ENCODE results near the gene MICB. TPM values are rescaled to one million over a fixed set of nuclear protein-coding genes. Genes with fewer than 3 reads are reported as not detected.

MICB gene
- total RNA-seq, 6 experiments from 2014 or later: 0.48 to 2.0 (median 1.2) TPM

DNA sequence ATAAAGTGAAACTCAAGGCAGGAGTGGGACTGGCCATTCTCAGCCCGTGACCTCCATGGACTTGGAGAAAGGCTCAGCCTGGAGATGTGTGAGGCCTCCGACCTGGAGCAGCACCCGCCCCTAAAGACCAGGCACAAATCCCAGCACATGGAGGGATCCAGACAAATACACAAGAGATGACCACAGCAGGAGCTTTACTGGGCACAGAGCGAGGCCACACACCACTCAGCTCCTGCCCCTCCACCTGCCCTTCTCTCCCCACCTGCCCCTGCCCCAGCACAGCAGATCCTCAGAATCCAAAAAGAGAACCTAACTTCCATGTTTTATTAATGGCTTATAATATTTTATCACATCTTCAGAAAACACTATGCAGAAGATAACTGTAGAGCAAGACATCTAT lies 20.4 kb upstream of the MICB start:
- H3K4me3 ChIP-seq: no peak overlapping the region
- ATAC-seq (no peak), DNase-seq (no peak)
- no peaks in the 10 kb centered on the region for H3K27me3 ChIP-seq
- intact Hi-C loops (cut with DNase I): no loop called here
- H3K27ac ChIP-seq: no peak overlapping the region
- WGBS (ENCODE audit: insufficient coverage, low coverage, low lambda C conversion rate, missing lambda C conversion rate): 80% methylated on average over 1 of the region's 4 CpGs
- H3K4me1 ChIP-seq: no peaks in the 10 kb centered on the region
- no peak for TF ChIP-seq CTCF (IDR thresholded peaks at IDR 0.05)
- no peak for TF ChIP-seq POLR2A (IDR thresholded peaks at IDR 0.05)
- no peaks in the 10 kb centered on the region for H3K36me3 ChIP-seq
- no peaks in the 10 kb centered on the region for H3K9me3 ChIP-seq

- H3K9me3 ChIP-seq: no peaks in the 10 kb centered on the region
- no peak overlapping the region for H3K27ac ChIP-seq
- H3K27me3 ChIP-seq: no peaks in the 10 kb centered on the region
- no peaks in the 10 kb centered on the region for H3K4me1 ChIP-seq
- no peaks in the 10 kb centered on the region for H3K36me3 ChIP-seq
- intact Hi-C loops (cut with DNase I): no loop called here
- DNase-seq (no peak), ATAC-seq (no peak)
- no peak overlapping the region for H3K4me3 ChIP-seq
- TF ChIP-seq POLR2A (IDR thresholded peaks at IDR 0.05): no peak
- TF ChIP-seq CTCF (IDR thresholded peaks at IDR 0.05): no peak
- 50% methylated on average over 1 of the region's 3 CpGs for WGBS (ENCODE audit: insufficient coverage, low coverage, low lambda C conversion rate, missing lambda C conversion rate)
Measured at GRCh38 chr6:31478186-31478950, 19.6 kb upstream of the MICB start.

GRCh38 chr6:31479151-31479932 lies 18.6 kb upstream of the MICB start:
- TF ChIP-seq POLR2A (IDR thresholded peaks at IDR 0.05): no peak
- TF ChIP-seq CTCF (IDR thresholded peaks at IDR 0.05): no peak
- Histone ChIP-seq H3K9me3 (no peaks in the 10 kb centered on the region), H3K27me3 (no peaks in the 10 kb centered on the region), H3K4me3 (no peak overlapping the region), H3K36me3 (no peaks in the 10 kb centered on the region), H3K4me1 (no peaks in the 10 kb centered on the region), H3K27ac (no peak overlapping the region)
- DNase-seq (no peak), ATAC-seq (no peak)
- intact Hi-C loops (cut with DNase I): no loop called here
- 82% methylated on average over 5 of the region's 5 CpGs for WGBS (ENCODE audit: insufficient coverage, low coverage, low lambda C conversion rate, missing lambda C conversion rate)

- H3K27me3 ChIP-seq: no peaks in the 10 kb centered on the region
- DNase-seq: no peak
- H3K27ac ChIP-seq: no peak overlapping the region
- 42% methylated on average over 2 of the region's 3 CpGs for WGBS (ENCODE audit: insufficient coverage, low coverage, low lambda C conversion rate, missing lambda C conversion rate)
- no peaks in the 10 kb centered on the region for H3K9me3 ChIP-seq
- H3K4me1 ChIP-seq: no peaks in the 10 kb centered on the region
- intact Hi-C loops (cut with DNase I): no loop called here
- no peak for TF ChIP-seq CTCF (IDR thresholded peaks at IDR 0.05)
- TF ChIP-seq POLR2A (IDR thresholded peaks at IDR 0.05): no peak
- ATAC-seq: no peak
- H3K36me3 ChIP-seq: no peaks in the 10 kb centered on the region
- H3K4me3 ChIP-seq: no peak overlapping the region
Measured at GRCh38 chr6:31479933-31480535, 17.9 kb upstream of the MICB start.
